ENCODE results near the gene SDR9C7. TPM values are rescaled to one million over a fixed set of nuclear protein-coding genes. Genes with fewer than 3 reads are reported as not detected.
"Not testable (repeated sequence)": the region's sequence is repeated elsewhere in the genome, so short reads cannot be mapped to it uniquely, and the experiment has no call there.

The SDR9C7 gene
- total and polyA plus RNA-seq, 2 experiments from 2014 or later = not detected

DNA sequence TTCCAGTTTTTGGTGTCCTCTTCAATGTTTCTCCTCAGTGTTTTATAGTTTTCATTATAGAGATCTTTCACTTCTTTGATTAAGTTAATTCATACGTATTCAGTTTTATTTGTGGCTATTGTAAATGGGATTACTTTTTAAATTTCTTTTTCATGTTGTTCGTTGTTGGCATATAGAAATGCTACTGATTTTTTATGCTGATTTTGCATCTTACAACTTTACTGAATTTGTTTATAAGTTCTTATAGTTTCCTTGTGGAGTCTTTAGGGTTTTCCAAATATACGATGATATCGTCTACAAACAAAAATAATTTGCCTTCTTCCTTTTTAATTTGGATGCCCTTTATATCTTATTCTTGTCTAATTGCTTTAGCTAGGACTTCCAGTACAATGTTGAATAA is 9.7 kb upstream of the SDR9C7 start:
- Histone ChIP-seq H3K4me3 (no peak overlapping the region), H4K20me1 (ENCODE audit: insufficient read depth, poor library complexity, severe bottlenecking) (no peaks in the 10 kb centered on the region), H2AFZ (no peak overlapping the region), H3K27me3 (no peaks in the 10 kb centered on the region), H3K36me3 (replicated peaks; ENCODE audit: insufficient read depth, low read depth) (no peaks in the 10 kb centered on the region), H3K79me2 (no peaks in the 10 kb centered on the region), H3K9me3 (ENCODE audit: low read depth) (peaks cover 3% of the 10 kb centered on the region), H3K27ac (no peak overlapping the region), H3K4me1 (ENCODE audit: insufficient read depth) (peaks cover 12% of the 10 kb centered on the region), H3K4me2 (no peak overlapping the region), H3K9me2 (replicated peaks; ENCODE audit: insufficient read depth) (no peaks in the 10 kb centered on the region)
- 94% methylated on average over 4 of the region's 4 CpGs for WGBS (ENCODE audit: low lambda C conversion rate, missing lambda C conversion rate)
- no peak for DNase-seq (ENCODE audit: low spot score)
- no peak for TF ChIP-seq EZH2 (IDR thresholded peaks at IDR 0.05; ENCODE audit: borderline replicate concordance)
- TF ChIP-seq EZH2phosphoT487 (IDR thresholded peaks at IDR 0.05; ENCODE audit: low read depth, severe bottlenecking, unreplicated experiment) = no peak
- TF ChIP-seq, protein P1, sequence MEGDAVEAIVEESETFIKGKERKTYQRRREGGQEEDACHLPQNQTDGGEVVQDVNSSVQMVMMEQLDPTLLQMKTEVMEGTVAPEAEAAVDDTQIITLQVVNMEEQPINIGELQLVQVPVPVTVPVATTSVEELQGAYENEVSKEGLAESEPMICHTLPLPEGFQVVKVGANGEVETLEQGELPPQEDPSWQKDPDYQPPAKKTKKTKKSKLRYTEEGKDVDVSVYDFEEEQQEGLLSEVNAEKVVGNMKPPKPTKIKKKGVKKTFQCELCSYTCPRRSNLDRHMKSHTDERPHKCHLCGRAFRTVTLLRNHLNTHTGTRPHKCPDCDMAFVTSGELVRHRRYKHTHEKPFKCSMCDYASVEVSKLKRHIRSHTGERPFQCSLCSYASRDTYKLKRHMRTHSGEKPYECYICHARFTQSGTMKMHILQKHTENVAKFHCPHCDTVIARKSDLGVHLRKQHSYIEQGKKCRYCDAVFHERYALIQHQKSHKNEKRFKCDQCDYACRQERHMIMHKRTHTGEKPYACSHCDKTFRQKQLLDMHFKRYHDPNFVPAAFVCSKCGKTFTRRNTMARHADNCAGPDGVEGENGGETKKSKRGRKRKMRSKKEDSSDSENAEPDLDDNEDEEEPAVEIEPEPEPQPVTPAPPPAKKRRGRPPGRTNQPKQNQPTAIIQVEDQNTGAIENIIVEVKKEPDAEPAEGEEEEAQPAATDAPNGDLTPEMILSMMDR (IDR thresholded peaks at IDR 0.05; ENCODE audit: poor library complexity) = no peak

DNA sequence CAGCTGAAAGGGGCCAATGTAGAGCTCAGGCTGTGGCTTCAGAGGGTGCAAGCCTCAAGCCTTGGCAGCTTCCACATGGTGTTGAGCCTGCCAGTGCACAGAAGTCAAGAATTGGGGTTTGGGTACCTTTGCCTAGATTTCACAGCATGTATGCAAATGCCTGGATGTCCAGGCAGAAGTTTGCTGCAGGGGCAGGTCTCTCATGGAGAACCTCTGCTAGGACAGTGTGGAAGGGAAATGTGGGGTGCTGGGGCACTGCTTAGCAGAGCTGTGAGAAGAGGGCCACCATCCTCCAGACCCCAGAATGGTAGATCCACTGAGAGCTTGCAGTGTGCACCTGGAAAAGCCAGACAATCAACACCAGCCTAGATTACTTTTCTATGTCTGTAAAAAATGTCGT is 9.2 kb upstream of the SDR9C7 start:
- peaks cover 12% of the 10 kb centered on the region for H3K4me1 ChIP-seq (ENCODE audit: insufficient read depth)
- not testable (repeated sequence) for DNase-seq (ENCODE audit: low spot score); H3K4me2 ChIP-seq; H3K36me3 ChIP-seq (replicated peaks; ENCODE audit: insufficient read depth, low read depth); H3K27me3 ChIP-seq; H3K9me3 ChIP-seq (ENCODE audit: low read depth); H2AFZ ChIP-seq; H3K9me2 ChIP-seq (replicated peaks; ENCODE audit: insufficient read depth); H4K20me1 ChIP-seq (ENCODE audit: insufficient read depth, poor library complexity, severe bottlenecking); H3K4me3 ChIP-seq; H3K27ac ChIP-seq; H3K79me2 ChIP-seq
- 92% methylated on average over 1 of the region's 1 CpG for WGBS (ENCODE audit: low lambda C conversion rate, missing lambda C conversion rate)

DNA sequence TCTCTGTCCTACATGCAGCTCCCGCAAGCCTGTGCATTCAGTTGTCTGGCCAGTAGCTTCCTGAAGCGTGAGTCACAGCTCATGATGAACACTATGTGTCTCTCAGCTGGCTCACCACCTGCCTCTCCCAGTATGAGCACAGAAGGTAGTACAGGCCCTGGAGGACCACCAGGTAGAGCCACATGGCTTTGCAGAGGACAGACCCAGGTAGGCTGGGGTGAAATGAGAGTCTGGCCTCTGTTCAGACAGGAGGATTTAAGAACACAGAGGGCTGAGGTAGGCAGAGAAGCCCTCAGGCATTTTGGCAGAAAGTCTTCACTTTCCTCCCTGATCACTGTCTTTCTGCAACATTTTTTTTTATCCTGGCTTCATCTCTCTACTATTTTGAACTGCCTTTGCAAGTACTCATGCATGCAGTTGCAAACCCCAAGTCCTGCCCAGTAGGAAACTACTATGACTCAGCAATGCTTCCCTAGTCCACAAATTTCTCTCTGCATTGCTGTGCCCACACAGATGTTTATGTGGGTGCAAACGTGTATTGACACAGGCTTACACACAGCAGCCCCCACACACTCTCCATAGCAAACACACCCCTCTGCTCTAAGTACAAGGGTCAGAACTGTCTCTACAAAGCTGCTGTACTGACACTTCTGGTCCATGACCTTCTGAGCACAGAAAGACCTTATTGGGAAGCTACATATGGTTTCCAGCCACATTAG is 7.2 kb upstream of the SDR9C7 start:
- no peaks in the 10 kb centered on the region for H4K20me1 ChIP-seq (ENCODE audit: insufficient read depth, poor library complexity, severe bottlenecking)

DNA sequence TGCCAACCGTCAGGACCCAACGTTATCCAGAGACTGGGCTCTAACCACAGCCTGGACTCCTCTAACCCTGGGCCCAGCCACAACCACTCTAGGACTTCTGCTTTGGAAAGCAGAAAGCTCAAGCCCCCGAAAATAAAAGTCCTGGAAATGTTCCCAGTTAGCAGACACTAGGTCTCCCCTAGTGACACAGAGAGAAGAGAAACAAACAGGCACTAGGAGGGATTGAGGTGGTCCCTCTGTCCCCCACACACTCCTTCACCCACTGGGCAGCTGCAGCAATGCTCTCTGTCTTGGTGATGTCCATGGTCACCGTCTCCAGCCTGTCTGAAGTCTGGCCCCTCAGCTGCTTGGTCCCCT is 6.7 kb upstream of the SDR9C7 start:
- H4K20me1 ChIP-seq (ENCODE audit: insufficient read depth, poor library complexity, severe bottlenecking); H3K4me3 ChIP-seq; H3K9me2 ChIP-seq (replicated peaks; ENCODE audit: insufficient read depth); H3K36me3 ChIP-seq (replicated peaks; ENCODE audit: insufficient read depth, low read depth); DNase-seq (ENCODE audit: low spot score); H3K79me2 ChIP-seq; H3K27me3 ChIP-seq; H3K4me2 ChIP-seq; H2AFZ ChIP-seq; H3K9me3 ChIP-seq (ENCODE audit: low read depth); H3K27ac ChIP-seq: not testable (repeated sequence)
- H3K4me1 ChIP-seq (ENCODE audit: insufficient read depth) = peaks cover 12% of the 10 kb centered on the region
- no CpG with 5 or more reads among the region's 4 CpGs for WGBS (ENCODE audit: low lambda C conversion rate, missing lambda C conversion rate)

More for the DNA sequence above, 7.2 kb upstream of the SDR9C7 start:
- Histone ChIP-seq H3K27ac (peak overlapping the region; percentile 81), H3K4me3 (no peak overlapping the region), H3K9me2 (replicated peaks; ENCODE audit: insufficient read depth) (no peaks in the 10 kb centered on the region), H3K36me3 (replicated peaks; ENCODE audit: insufficient read depth, low read depth) (no peaks in the 10 kb centered on the region), H3K9me3 (ENCODE audit: low read depth) (peaks cover 3% of the 10 kb centered on the region), H3K4me2 (peak overlapping the region; percentile 33), H2AFZ (no peak overlapping the region), H3K79me2 (no peaks in the 10 kb centered on the region), H3K4me1 (ENCODE audit: insufficient read depth) (peaks cover 12% of the 10 kb centered on the region), H3K27me3 (no peaks in the 10 kb centered on the region)
- DNase-seq (ENCODE audit: low spot score) = peak; percentile 60
- TF ChIP-seq EZH2 (IDR thresholded peaks at IDR 0.05; ENCODE audit: borderline replicate concordance) (no peak), EZH2phosphoT487 (IDR thresholded peaks at IDR 0.05; ENCODE audit: low read depth, severe bottlenecking, unreplicated experiment) (no peak)
- TF ChIP-seq, protein P1 (IDR thresholded peaks at IDR 0.05; ENCODE audit: poor library complexity) = no peak
- 37% methylated on average over 3 of the region's 3 CpGs for WGBS (ENCODE audit: low lambda C conversion rate, missing lambda C conversion rate)

Measured in hepatocyte (in vitro differentiated cells).